SK-N-MC (cell line): ENCODE results near the gene ITGB3.

Source experiments
- DNase-seq: peaks from one replicate; pipeline ENCODE4 v3.0.0-alpha.2; 2011; ENCODE audit warnings: low read depth, low spot score
- H3K27ac ChIP-seq: fragments of 200-600 bp; sonication (generic); 2 replicates; pipeline ENCODE4 v1.5.1; 2016; ENCODE audit warnings: mixed run types
- H3K36me3 ChIP-seq: fragments of 200-600 bp; sonication (generic); 2 replicates; pipeline ENCODE4 v1.6.1; 2017; ENCODE audit warnings: antibody characterized with exemption, low read length, mixed read lengths; ENCODE audit not compliant: insufficient read depth
- H3K4me3 ChIP-seq: fragments of 200-600 bp; sonication (generic); 2 replicates; pipeline ENCODE4 v1.5.1; 2016
- H3K9ac ChIP-seq: fragments of 200-600 bp; sonication (generic); 2 replicates; pipeline ENCODE4 v1.8.0; 2017; ENCODE audit warnings: mixed run types, mixed read lengths; ENCODE audit not compliant: insufficient read length
- H3K9me3 ChIP-seq: fragments of 200-600 bp; sonication (generic); 2 replicates; pipeline ENCODE4 v1.6.1; 2017; ENCODE audit warnings: low read depth, mild to moderate bottlenecking, antibody characterized with exemption, low read length, moderate library complexity, mixed read lengths
- EZH2 ChIP-seq: fragments of 200-600 bp; sonication (generic); IDR thresholded peaks from one replicate; pipeline ENCODE4 v1.6.1; 2017; ENCODE audit warnings: antibody characterized with exemption
- FOXP2 ChIP-seq: optimal IDR thresholded peaks from 2 replicates; pipeline ENCODE3; 2011; ENCODE audit warnings: mild to moderate bottlenecking, moderate library complexity; ENCODE audit not compliant: insufficient read depth; ENCODE audit errors: extremely low read length, control extremely low read depth
- POLR2AphosphoS5 ChIP-seq: IDR thresholded peaks from 2 replicates; pipeline ENCODE4 v1.6.1; 2012; ENCODE audit warnings: mild to moderate bottlenecking, low read depth, low read length, borderline replicate concordance

ITGB3 gene

DNA sequence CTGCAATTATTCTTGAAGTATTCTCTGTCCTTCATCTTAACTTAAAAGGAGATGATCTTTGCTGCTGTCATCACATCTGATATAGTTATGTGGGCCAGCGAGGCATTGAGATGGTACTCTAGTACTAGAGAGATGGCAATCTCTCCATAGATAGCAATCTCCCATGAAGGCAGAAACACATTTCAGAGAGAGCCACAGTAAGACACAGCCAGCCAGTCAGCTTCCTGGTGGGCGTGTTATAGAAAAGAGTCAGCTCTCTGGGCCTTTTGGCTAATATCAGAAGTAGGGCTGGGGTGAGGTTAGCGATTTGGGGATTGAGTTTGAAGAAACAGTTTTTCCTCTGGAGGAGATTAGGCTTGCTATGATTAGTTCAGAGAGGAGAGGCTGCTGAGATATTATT is 47.5 kb downstream of the ITGB3 start:
- Histone ChIP-seq H3K36me3 (no peaks in the 10 kb centered on the region), H3K27ac (no peak overlapping the region), H3K9ac (no peak overlapping the region), H3K4me3 (no peak overlapping the region), H3K9me3 (no peaks in the 10 kb centered on the region)
- TF ChIP-seq EZH2 (no peak), POLR2AphosphoS5 (no peak), FOXP2 (no peak)
- DNase-seq = no peak

DNA sequence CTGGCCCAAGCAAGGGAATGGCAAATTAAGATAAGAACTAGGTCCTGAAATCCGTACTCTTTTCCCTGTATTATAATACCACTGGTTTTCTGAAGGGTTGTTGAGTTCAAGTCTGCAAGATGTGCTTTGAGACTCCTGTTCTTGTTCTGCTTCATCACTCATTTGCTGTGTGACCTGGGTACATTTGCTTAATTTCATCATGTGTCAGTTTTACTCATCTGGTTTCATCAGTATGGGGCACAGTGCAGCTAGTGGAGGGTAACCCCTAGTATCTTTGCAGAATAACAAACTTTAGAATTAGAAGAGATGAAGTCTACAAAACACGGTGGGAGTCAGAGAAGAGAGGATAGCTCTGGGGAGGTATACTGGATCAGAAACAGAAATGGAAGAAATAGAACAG is 48.2 kb downstream of the ITGB3 start:
- Histone ChIP-seq H3K9ac (no peak overlapping the region), H3K4me3 (no peak overlapping the region), H3K36me3 (no peaks in the 10 kb centered on the region), H3K27ac (no peak overlapping the region), H3K9me3 (no peaks in the 10 kb centered on the region)
- TF ChIP-seq EZH2 (no peak), POLR2AphosphoS5 (no peak), FOXP2 (no peak)
- DNase-seq = no peak

DNA sequence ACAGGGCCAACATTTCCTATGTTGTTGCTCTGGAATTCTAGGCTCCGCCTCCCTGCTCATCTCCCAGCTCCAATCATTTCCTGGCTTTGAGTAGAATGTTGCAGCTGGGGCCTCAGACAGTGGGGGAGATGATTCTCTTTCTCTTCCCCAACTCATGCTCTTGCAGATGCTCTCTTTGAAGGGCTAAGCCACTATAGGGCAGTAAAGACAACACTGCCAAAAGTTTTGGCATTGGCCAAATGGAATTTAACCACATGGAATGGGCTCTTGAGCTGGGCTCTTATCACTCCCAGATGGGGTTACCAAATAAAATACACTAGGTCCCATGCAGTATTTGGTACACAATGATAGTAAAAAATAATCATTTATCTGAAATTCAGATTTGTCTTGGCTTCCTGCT is 50.6 kb downstream of the ITGB3 start:
- no peaks in the 10 kb centered on the region for H3K36me3 ChIP-seq
- H3K27ac ChIP-seq = no peak overlapping the region
- no peaks in the 10 kb centered on the region for H3K9me3 ChIP-seq
- TF ChIP-seq EZH2 (no peak), FOXP2 (no peak), POLR2AphosphoS5 (no peak)
- no peak overlapping the region for H3K9ac ChIP-seq
- no peak overlapping the region for H3K4me3 ChIP-seq
- no peak for DNase-seq

DNA sequence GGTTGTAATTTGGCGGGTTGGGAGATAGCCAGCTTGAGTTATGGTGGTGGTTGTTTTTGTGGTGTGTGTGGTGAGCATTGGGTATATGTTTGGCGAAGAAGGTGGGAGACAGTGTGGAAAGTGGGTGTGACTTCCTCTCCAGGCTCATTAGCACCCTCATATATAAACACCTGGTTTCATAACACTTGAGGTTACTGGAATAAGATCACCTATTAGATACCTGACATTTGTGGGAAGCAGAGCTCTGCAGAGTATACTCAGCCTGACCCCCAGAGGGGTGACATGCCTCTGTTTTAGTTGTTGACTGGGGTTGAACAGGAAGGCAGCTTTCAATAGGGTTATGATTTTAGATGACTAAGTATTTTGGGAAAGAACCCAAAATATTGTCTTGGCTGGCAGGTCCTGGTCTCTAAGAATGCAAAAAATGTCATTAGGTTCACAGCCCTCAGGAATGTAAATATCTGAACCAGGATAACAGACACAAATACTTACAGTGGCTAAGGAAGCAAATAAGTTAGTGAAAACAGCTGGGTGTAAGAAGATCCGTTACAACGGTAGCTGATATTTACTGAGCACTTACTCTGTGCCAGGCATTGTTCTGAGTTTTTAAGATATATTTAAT is 51.8 kb downstream of the ITGB3 start:
- DNase-seq = no peak
- H3K9ac ChIP-seq = no peak overlapping the region
- H3K36me3 ChIP-seq = no peaks in the 10 kb centered on the region
- TF ChIP-seq EZH2 (no peak), FOXP2 (no peak), POLR2AphosphoS5 (no peak)
- H3K9me3 ChIP-seq = no peaks in the 10 kb centered on the region
- H3K4me3 ChIP-seq = no peak overlapping the region
- no peak overlapping the region for H3K27ac ChIP-seq

DNA sequence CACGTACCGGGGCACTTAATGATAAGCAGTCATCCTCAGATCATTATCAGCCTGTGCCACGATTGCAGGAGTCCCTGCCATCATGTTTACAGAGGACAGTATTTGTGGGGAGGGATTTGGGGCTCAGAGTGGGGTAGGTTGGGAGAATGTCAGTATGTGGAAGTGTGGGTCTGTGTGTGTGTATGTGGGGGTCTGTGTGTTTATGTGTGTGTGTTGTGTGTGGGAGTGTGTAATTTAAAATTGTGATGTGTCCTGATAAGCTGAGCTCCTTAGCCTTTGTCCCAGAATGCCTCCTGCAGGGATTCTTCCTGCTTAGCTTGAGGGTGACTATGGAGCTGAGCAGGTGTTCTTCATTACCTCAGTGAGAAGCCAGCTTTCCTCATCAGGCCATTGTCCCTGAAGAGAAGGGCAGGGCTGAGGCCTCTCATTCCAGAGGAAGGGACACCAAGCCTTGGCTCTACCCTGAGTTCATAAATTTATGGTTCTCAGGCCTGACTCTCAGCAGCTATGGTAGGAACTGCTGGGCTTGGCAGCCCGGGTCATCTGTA is 56.6 kb downstream of the ITGB3 start:
- Histone ChIP-seq H3K4me3 (no peak overlapping the region), H3K9ac (no peak overlapping the region), H3K27ac (no peak overlapping the region), H3K36me3 (no peaks in the 10 kb centered on the region), H3K9me3 (no peaks in the 10 kb centered on the region)
- TF ChIP-seq EZH2 (no peak), FOXP2 (no peak), POLR2AphosphoS5 (no peak)
- DNase-seq = no peak

DNA sequence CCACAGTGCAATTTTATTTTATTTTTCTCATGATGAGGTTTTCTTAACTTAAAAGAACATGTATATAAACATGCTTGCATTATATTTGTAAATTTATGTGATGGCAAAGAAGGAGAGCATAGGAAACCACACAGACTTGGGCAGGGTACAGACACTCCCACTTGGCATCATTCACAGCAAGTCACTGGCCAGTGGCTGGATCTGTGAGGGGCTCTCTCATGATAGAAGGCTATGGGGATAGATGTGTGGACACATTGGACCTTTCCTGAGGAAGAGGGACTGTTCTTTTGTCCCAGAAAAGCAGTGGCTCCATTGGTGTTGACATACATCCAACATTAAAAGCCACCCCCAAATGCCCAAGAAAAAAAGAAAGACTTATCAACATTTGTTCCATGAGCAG is 57.8 kb downstream of the ITGB3 start:
- H3K9ac ChIP-seq = no peak overlapping the region
- no peaks in the 10 kb centered on the region for H3K9me3 ChIP-seq
- H3K27ac ChIP-seq = no peak overlapping the region
- H3K4me3 ChIP-seq = no peak overlapping the region
- no peak for DNase-seq
- H3K36me3 ChIP-seq = no peaks in the 10 kb centered on the region
- TF ChIP-seq EZH2 = no peak

DNA sequence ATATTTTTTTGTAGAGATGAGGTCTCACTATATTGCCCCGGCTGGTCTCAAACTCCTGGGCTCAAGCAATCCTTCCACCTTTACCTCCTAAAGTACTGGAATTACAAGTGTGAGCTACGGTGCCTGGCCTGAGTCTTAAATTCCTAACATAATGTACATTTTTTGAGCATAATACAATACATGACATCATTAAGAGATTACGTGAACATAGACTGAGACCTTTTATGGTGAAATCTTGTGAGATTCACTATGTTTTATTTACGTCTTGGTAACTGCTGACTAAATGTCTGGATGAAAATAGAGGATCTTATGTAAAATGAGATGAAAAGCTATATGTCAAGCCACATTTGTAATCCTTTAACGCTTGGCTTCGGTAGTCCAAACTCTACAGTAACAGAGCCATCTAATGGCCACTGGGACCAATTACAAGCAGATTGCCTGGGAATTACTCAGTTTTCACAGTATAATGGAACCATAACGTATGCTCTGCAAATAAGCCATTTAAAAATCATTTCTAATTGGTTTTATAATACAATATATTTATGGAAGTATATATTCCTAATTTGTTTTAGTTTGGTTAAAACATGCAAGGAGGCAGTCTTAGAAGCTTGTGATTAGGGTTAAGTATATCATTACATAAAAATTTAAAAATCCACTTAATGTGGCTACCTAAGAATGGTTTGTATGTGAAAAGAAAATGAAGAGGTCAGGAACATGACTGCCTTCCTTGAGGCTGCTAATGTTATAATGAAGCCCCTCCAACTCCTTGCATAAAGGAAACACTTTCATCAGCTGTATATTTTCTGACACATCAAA is 62.0 kb downstream of the ITGB3 start:
- Histone ChIP-seq H3K27ac (no peak overlapping the region), H3K36me3 (no peaks in the 10 kb centered on the region), H3K9ac (no peak overlapping the region), H3K4me3 (no peak overlapping the region), H3K9me3 (no peaks in the 10 kb centered on the region)
- TF ChIP-seq POLR2AphosphoS5 = no peak
- no peak for TF ChIP-seq EZH2
- TF ChIP-seq FOXP2 = no peak
- DNase-seq = no peak

DNA sequence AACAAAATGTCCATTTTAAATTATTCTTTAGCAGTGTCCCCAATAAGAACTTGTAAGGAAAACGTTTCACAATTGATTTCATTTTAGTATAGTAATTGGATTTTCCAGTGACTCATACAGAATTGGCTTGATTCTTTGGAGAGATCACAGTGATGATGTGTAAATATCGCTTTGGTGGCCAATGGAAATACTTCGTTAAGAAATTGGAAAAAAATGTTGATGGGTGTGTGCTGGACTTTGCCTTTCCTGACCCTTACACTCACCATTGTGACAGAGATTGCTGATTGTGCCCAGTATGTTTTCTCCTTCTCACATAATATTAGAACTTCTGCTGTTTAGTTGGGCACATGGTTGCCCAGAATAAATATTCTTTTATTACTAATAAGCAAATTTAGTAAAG is 62.7 kb downstream of the ITGB3 start:
- no peak overlapping the region for H3K27ac ChIP-seq
- H3K9me3 ChIP-seq = peaks cover 5% of the 10 kb centered on the region
- TF ChIP-seq FOXP2 = no peak
- TF ChIP-seq POLR2AphosphoS5 = no peak
- no peak for TF ChIP-seq EZH2
- no peak overlapping the region for H3K4me3 ChIP-seq
- no peak for DNase-seq
- H3K36me3 ChIP-seq = no peaks in the 10 kb centered on the region
- no peak overlapping the region for H3K9ac ChIP-seq
